Panc1 (cell line): ENCODE data around the gene LYSMD4. TPM values are rescaled to one million over a fixed set of nuclear protein-coding genes. Genes with fewer than 3 reads are reported as not detected.

Experiments
- ATAC-seq: fragments of 200-7000 bp; cut with Tn5 transposase; 2 replicates; pipeline ENCODE4 v1.9.1; 2020; ENCODE audit warnings: mild to moderate bottlenecking, moderate library complexity
- BruUV-seq: library from RNA; stranded (reverse); fragments of 400-500 nt; replicated peaks from 2 replicates; lab custom pipeline; 2021; lab: Mats Ljungman, UMichigan
- CTCF ChIA-PET: fragments of 300-600 bp; sonication (Branson Sonifier 250); formaldehyde crosslinking; loops from one replicate; lab custom pipeline; 2022; ENCODE audit warnings: antibody characterized with exemption; lab: Charles Lee
- POLR2A ChIA-PET: fragments of 300-600 bp; sonication (Branson Sonifier 250); formaldehyde crosslinking; loops from one replicate; lab custom pipeline; 2022; ENCODE audit warnings: antibody characterized with exemption; lab: Charles Lee
- DNase-seq: peaks from one replicate; pipeline ENCODE4 v3.0.0-alpha.2; 2010; ENCODE audit warnings: low read depth, low spot score
- H3K27ac ChIP-seq: 2 replicates; pipeline ENCODE4 v1.5.1; 2011; ENCODE audit warnings: mild to moderate bottlenecking, low read length, inconsistent platforms
- H3K27me3 ChIP-seq: fragments of 200-500 bp; sonication (Bioruptor generic); 2 replicates; pipeline ENCODE4 v1.6.0; 2014; ENCODE audit warnings: low read length, inconsistent platforms; ENCODE audit not compliant: control insufficient read depth, insufficient read depth
- H3K36me3 ChIP-seq: fragments of 200-500 bp; sonication (Bioruptor generic); 2 replicates; pipeline ENCODE4 v1.5.1; 2014; ENCODE audit warnings: inconsistent platforms, mild to moderate bottlenecking, low read length, moderate library complexity; ENCODE audit not compliant: control insufficient read depth, insufficient read depth
- H3K4me1 ChIP-seq: 2 replicates; pipeline ENCODE4 v1.5.1; 2011; ENCODE audit warnings: inconsistent platforms, mild to moderate bottlenecking, low read length, moderate library complexity; ENCODE audit not compliant: control insufficient read depth, insufficient read depth
- H3K4me3 ChIP-seq, 2 experiments: 2 replicates each; pipeline ENCODE4 v1.5.1; 2011 to 2012; ENCODE audit warnings: low read depth in 2 of 2, low read length in 2 of 2, mild to moderate bottlenecking in 2 of 2, inconsistent platforms in 1 of 2, moderate library complexity in 1 of 2
- H3K9me3 ChIP-seq: fragments of 200-500 bp; sonication (Bioruptor generic); 2 replicates; pipeline ENCODE4 v1.5.1; 2014; ENCODE audit warnings: low read depth, mild to moderate bottlenecking, inconsistent platforms, low read length, moderate library complexity; ENCODE audit not compliant: control insufficient read depth, insufficient read depth
- POLR2AphosphoS5 ChIP-seq: IDR thresholded peaks from 2 replicates; pipeline ENCODE4 v1.6.1; 2012; ENCODE audit warnings: mild to moderate bottlenecking, low read depth, low read length, moderate library complexity
- SIN3A ChIP-seq: IDR thresholded peaks from 2 replicates; pipeline ENCODE4 v1.6.1; 2012; ENCODE audit warnings: low read depth, mild to moderate bottlenecking, low read length, moderate library complexity, borderline replicate concordance; ENCODE audit not compliant: insufficient read depth
- TCF7L2 ChIP-seq: IDR thresholded peaks from 2 replicates; pipeline ENCODE4 v1.6.1; 2011; ENCODE audit warnings: mild to moderate bottlenecking, low read depth, low read length, inconsistent platforms
- in situ Hi-C: cut with HindIII; loops from 2 replicates; pipeline ENCODE4 v1.10.0; 2016; ENCODE audit warnings: low sequenced_read_pairs, low pct_unique_long_range_greater_than_20kb
- intact Hi-C: fragments of 100-400 bp; cut with micrococcal nuclease; formaldehyde crosslinking; loops from one replicate; pipeline ENCODE4 v1.10.0; 2022; ENCODE audit not compliant: unreplicated experiment
- total RNA-seq: library from RNA; stranded (reverse); gene quantifications from one replicate; pipeline ENCODE4 v1.2.1, GENCODE V29; 2021; ENCODE audit not compliant: unreplicated experiment
- TF ChIP-seq, protein P1 (sequence below), 2 experiments: IDR thresholded peaks; 2 replicates each; pipeline ENCODE4 v1.6.1; 2011 to 2012; ENCODE audit warnings: low read depth in 2 of 2, control low read depth in 1 of 2, low read length in 1 of 2, mild to moderate bottlenecking in 1 of 2, moderate library complexity in 1 of 2; ENCODE audit not compliant: insufficient read depth in 1 of 2
- TF ChIP-seq, protein P2 (sequence below): fragments of 450-650 bp; IDR thresholded peaks from 2 replicates; pipeline ENCODE4 v1.5.1; 2017; ENCODE audit warnings: mild to moderate bottlenecking

The LYSMD4 gene
- total RNA-seq, 1 experiment from 2014 or later: 8.9 TPM

DNA sequence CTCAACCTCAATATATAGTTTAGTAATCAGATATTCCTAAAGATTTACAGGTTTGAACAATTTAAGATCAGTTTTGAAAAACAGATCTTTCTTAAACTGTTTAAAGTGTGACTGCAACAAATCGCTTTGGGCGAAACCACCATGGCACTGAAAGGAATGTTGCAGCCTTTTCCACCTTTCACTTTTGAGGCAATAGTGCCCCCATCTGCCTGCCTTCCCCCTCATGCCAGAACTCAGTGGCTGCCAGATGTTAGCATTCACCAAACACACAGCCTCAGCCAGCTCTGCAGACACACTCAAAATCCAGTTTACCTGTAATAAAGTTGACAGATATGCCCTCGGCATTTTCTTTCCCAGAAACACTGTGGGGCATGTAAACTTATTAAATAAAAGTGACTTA, 3.3 kb downstream of the LYSMD4 start:
- POLR2A ChIA-PET: no interaction called here
- intact Hi-C loops: no loop called here
- no peak overlapping the region for H3K4me3 ChIP-seq

DNA sequence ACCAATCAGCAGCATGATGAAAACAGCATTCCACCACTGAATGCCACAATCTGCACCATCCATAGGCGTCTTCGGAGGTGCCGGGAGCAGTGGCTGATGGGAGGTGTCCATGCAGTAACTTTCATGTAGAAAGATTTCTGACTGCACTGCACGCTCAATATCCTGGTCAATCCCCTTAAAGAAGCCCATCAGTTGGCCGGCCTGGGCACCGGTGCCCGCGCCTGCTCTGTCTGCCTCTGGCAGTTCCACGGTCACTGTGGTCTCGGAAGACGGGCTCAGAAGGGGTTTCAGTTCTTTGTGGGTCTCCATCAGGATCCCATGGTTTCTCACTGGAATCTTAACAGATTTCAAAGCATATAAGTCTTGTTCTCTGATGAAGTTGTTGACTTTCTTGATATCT, 3.9 kb downstream of the LYSMD4 start:
- in situ Hi-C loops: no loop called here
- no peaks in the 10 kb centered on the region for H3K27me3 ChIP-seq
- ChIA-PET POLR2A (interaction anchor here (1.2 kb wide), 1 partner anchor 27 kb away, joined by 3 read pairs; no protein-coding TSS in a partner anchor), CTCF (no interaction called here)
- no peak for ATAC-seq
- no peak for DNase-seq
- intact Hi-C loops: no loop called here
- no TSS peak for BruUV-seq
- peaks cover 5% of the 10 kb centered on the region; the same call in 1 of the 2 replicates for H3K4me1 ChIP-seq
- TF ChIP-seq TCF7L2: no peak
- TF ChIP-seq, protein P1, sequence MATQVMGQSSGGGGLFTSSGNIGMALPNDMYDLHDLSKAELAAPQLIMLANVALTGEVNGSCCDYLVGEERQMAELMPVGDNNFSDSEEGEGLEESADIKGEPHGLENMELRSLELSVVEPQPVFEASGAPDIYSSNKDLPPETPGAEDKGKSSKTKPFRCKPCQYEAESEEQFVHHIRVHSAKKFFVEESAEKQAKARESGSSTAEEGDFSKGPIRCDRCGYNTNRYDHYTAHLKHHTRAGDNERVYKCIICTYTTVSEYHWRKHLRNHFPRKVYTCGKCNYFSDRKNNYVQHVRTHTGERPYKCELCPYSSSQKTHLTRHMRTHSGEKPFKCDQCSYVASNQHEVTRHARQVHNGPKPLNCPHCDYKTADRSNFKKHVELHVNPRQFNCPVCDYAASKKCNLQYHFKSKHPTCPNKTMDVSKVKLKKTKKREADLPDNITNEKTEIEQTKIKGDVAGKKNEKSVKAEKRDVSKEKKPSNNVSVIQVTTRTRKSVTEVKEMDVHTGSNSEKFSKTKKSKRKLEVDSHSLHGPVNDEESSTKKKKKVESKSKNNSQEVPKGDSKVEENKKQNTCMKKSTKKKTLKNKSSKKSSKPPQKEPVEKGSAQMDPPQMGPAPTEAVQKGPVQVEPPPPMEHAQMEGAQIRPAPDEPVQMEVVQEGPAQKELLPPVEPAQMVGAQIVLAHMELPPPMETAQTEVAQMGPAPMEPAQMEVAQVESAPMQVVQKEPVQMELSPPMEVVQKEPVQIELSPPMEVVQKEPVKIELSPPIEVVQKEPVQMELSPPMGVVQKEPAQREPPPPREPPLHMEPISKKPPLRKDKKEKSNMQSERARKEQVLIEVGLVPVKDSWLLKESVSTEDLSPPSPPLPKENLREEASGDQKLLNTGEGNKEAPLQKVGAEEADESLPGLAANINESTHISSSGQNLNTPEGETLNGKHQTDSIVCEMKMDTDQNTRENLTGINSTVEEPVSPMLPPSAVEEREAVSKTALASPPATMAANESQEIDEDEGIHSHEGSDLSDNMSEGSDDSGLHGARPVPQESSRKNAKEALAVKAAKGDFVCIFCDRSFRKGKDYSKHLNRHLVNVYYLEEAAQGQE (IDR thresholded peaks at IDR 0.05; ENCODE audit: insufficient read depth in 1 of 2, low read depth in 2 of 2, low read length in 1 of 2): no peak
- no peak for TF ChIP-seq SIN3A
- no peak for TF ChIP-seq POLR2AphosphoS5
- TF ChIP-seq, protein P2, sequence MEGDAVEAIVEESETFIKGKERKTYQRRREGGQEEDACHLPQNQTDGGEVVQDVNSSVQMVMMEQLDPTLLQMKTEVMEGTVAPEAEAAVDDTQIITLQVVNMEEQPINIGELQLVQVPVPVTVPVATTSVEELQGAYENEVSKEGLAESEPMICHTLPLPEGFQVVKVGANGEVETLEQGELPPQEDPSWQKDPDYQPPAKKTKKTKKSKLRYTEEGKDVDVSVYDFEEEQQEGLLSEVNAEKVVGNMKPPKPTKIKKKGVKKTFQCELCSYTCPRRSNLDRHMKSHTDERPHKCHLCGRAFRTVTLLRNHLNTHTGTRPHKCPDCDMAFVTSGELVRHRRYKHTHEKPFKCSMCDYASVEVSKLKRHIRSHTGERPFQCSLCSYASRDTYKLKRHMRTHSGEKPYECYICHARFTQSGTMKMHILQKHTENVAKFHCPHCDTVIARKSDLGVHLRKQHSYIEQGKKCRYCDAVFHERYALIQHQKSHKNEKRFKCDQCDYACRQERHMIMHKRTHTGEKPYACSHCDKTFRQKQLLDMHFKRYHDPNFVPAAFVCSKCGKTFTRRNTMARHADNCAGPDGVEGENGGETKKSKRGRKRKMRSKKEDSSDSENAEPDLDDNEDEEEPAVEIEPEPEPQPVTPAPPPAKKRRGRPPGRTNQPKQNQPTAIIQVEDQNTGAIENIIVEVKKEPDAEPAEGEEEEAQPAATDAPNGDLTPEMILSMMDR: no peak
- no peaks in the 10 kb centered on the region for H3K36me3 ChIP-seq
- H3K9me3 ChIP-seq: no peaks in the 10 kb centered on the region
- no peak overlapping the region for H3K27ac ChIP-seq
- no peak overlapping the region for H3K4me3 ChIP-seq

More for the DNA sequence above, 3.3 kb downstream of the LYSMD4 start:
- no TSS peak for BruUV-seq
- Histone ChIP-seq H3K9me3 (no peaks in the 10 kb centered on the region), H3K4me1 (peaks cover 5% of the 10 kb centered on the region; the same call in 1 of the 2 replicates), H3K36me3 (no peaks in the 10 kb centered on the region), H3K27ac (no peak overlapping the region), H3K27me3 (no peaks in the 10 kb centered on the region)
- ATAC-seq (no peak), DNase-seq (peak; percentile 13)
- no peak for TF ChIP-seq POLR2AphosphoS5
- TF ChIP-seq, protein P1 (IDR thresholded peaks at IDR 0.05; ENCODE audit: insufficient read depth in 1 of 2, low read depth in 2 of 2, low read length in 1 of 2): no peak
- TF ChIP-seq, protein P2: no peak; the same call in 1 of the 2 replicates
- in situ Hi-C loops: no loop called here
- CTCF ChIA-PET: no interaction called here
